GM18907 (cell line): ENCODE measurements around the gene ZNF653.
"Not testable (repeated sequence)": the region's sequence is repeated elsewhere in the genome, so short reads cannot be mapped to it uniquely, and the experiment has no call there.

Experiments used
- ATAC-seq: cut with Tn5 transposase; IDR thresholded peaks from one replicate; pipeline ENCODE4 v1.9.1; 2021; ENCODE audit warnings: mild to moderate bottlenecking, moderate library complexity; ENCODE audit not compliant: unreplicated experiment

The ZNF653 gene

GRCh38 chr19:11483366-11484111 lies 22.1 kb downstream of the ZNF653 start:
- ATAC-seq, result no peak

- peak; percentile 62 for ATAC-seq
These were observed 23.1 kb downstream of the ZNF653 start for GRCh38 chr19:11482384-11483050.

- ATAC-seq, result peak; percentile 59
These were observed 23.9 kb downstream of the ZNF653 start for GRCh38 chr19:11481534-11482383.

DNA sequence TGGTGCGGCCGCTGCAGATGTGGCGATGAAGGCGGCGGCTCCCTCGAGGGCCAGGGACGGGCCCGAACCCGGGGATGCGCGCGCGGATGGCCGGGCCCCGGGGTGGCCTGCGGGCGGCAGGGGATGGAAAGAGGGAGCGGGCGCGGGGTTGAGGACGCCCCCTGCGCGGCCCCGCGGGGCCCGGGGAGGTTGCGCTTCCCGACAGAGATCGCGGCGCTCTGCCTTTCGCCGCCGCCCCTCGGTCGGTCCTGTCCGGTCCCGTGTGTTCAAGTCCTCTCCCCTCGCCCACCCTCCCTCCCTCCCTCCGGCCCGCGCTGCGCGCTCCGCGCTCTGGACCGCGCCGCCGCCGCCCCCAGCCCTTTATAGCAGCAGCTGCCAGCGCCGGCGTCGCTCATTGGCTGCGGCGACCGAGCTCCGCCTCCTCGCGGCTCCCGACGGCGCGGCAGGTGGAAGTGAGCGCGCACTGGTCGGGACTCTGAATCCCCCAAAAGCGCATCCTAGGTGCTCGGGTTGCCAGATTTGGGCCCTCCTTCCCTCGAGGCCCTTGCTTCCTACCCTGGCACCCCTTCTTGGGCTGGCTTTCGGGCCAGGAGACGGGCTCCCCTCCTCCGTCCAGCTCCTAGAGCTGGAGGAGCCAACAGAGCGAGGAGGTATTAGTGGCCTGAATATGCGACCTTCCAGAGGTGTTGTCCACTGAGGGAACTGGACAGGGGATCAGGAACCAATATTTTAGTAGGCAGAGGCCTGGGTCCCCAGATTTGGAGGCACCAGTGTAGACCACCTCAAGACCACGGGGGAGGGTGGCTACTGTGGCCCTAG lies 24.7 kb downstream of the ZNF653 start, which contains the start of gene ELAVL3:
Gene ELAVL3, minus strand, starts transcription at position 332 of the 819 bp plus-strand sequence. CDS start 438 bp downstream, outside the sequence.
- no peak for ATAC-seq

DNA sequence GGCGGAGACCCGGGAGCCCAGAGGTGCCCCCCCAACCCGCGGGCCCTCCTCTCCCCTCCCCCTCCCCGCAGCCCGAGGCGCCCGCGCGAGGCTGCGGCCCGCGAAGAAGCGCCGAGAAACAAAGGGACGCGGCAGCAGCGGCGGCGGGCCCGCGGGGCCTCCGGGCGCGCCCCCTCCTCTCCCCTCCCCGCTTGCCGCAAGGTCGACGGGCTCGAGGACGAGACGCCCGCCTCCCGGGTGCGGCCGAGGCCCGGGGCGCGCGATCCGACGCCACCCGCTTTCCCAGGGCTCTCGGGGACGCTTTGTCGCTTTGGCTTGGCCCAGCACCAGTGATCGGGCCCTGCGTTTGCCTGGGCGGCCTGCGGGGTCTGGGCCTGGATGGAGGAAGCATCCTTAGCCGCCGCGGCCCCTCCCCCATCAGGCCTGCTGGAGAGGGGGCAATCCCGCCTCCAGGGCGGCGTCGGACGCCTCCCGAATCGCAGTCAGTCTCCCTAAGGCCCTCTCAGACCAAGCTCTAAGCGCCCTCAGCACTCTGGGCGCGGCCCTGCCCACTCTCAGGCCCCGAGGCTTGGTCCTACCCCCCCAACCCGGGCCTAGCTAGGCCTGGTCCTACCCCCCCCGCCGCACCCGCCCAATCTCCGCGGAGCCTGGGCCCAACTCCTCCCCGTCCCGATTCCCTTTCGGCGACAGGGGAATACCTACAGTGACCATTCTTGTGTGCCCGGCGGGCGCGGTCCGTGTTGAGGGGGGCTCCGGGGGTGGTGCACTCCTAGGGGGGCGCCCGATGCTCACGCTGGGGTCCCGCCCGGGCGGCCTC lies 25.5 kb downstream of the ZNF653 start:
- ATAC-seq, result no peak

- ATAC-seq, result no peak
These were observed 26.3 kb downstream of the ZNF653 start for GRCh38 chr19:11479090-11479897.

DNA sequence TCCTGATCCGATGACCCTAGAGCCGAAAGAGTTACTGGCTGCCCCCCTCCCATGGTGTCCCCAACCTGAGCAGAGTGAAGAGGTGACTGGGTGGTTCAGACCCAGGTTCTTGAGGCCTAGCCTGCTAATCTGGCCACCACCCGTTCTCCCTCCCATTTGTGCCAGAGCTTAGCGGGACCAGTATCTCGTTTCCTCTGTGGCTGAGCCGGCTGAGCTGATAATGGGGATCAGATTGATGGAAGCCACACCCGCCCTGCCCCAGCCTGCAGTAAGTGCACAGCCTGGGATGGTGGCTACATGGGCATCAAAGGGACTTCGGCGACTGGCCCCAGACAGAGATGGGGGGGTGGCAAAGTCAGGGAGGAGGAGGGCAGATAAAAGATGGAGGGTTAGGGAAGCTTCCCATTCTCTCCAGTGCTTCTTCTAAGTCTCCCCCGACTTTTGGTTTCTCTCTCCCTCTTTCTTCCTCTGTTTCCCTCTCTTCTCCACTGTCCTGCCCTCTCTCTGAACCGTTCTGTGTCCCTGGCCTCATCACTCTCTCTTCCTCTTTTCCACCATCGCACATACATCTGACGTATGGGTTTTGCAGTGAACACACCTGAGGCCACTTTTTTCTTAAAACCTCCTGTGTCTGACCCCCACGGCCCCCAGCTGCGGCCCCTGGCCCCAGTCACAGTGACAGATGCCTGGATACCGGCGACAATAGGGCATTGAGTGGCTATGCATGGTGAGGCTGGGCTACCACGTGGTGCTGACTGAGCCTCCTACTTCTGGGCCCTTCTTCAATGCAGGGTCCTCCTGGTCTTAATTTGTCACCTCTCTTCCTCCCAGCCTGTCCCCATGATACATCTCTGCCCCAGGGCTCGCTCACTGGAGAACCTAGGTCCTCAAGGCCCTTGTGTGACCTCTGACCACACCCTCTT lies 27.2 kb downstream of the ZNF653 start:
- ATAC-seq, result no peak

GRCh38 chr19:11475861-11476260 lies 29.8 kb downstream of the ZNF653 start:
- ATAC-seq, result no peak

DNA sequence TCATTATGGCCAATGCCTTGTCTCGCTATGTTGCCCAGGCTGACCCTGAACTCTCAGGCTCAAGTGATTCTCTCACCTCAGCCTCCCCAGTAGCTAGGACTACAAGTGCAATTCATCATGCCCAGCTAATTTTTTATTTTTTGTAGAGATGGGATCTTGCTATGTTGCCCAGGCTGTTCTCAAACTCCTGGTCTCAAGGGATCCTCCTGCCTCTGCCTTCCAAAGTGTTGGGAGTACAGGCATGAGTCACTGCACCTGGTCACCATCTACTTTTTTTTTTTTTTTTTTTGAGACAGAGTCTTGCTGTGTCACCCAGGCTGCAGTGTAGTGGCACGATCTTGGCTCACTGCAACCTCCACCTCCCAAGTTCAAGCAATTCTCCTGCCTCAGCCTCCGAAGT lies 30.3 kb downstream of the ZNF653 start:
- not testable (repeated sequence) for ATAC-seq

- ATAC-seq, result no peak
These were observed 31.9 kb downstream of the ZNF653 start for GRCh38 chr19:11473725-11474124.

- not testable (repeated sequence) for ATAC-seq
These were observed 37.3 kb downstream of the ZNF653 start for GRCh38 chr19:11468266-11468845.

DNA sequence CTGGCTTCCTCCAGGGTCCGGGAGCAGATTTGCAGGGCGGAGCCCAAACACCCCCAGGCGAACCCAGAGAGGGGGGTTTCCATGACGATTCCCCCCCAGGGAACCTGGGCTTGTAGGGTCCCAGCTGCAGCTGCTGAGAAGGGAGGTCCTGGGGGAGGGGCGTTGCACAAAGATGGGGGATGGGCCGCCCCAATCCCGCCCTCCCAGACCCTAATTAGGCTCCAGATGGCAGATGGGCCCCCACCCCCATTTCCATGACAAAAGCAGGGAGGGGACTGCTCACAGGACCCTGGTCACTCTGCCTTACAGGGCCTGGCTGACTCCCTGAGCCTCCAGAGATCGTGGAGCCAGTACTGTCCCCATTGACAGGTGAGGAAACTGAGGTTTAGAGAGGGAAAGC lies 40.0 kb downstream of the ZNF653 start:
- no peak for ATAC-seq

- ATAC-seq, result no peak
These were observed 41.0 kb downstream of the ZNF653 start for GRCh38 chr19:11464333-11465265.

DNA sequence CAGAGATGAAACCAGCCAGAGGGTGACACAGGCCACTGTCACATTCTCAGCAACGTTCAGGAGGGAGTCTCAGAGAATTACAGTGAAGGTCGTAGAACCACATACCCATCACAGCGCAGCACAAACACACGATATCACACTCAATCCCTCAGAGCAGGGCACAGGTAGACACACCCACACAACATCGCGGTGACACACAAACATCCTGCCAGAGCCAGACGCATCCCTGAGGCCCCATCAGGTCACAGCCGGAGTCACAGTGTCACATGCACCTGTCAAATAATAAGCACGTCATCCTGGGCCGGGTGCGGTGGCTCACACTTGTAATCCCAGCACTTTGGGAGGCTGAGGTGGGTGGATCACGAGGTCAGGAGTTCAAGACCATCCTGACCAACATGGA lies 42.2 kb downstream of the ZNF653 start:
- ATAC-seq, result no peak

- no peak for ATAC-seq
These were observed 44.2 kb downstream of the ZNF653 start for GRCh38 chr19:11461453-11461852.

- ATAC-seq, result no peak
These were observed 45.4 kb downstream of the ZNF653 start for GRCh38 chr19:11460207-11460606.
